ENCODE results near the gene DNAH10.

DNA sequence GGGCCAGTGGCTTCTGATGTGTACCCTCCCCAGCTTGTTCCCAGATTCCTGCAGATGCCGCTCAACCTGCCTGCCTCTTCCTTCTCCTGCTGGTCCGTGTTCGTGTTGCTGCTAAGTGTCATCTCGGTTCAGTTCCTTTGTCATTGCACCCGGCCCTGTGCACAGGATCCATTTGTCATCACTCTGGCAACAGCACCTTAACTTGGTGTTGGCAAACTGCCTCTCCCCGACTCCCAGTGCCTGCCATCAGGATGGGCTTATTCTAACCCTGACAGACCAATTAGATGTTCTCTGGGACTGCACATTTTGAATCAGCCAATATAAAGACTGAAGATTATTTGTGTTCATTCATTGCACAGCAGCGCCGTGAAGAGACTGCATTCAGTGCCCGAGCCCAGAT lies 137.3 kb downstream of the DNAH10 start:
- no peak for TF ChIP-seq EZH2phosphoT487 (IDR thresholded peaks at IDR 0.05; ENCODE audit: borderline replicate concordance)
- TF ChIP-seq, protein P1, sequence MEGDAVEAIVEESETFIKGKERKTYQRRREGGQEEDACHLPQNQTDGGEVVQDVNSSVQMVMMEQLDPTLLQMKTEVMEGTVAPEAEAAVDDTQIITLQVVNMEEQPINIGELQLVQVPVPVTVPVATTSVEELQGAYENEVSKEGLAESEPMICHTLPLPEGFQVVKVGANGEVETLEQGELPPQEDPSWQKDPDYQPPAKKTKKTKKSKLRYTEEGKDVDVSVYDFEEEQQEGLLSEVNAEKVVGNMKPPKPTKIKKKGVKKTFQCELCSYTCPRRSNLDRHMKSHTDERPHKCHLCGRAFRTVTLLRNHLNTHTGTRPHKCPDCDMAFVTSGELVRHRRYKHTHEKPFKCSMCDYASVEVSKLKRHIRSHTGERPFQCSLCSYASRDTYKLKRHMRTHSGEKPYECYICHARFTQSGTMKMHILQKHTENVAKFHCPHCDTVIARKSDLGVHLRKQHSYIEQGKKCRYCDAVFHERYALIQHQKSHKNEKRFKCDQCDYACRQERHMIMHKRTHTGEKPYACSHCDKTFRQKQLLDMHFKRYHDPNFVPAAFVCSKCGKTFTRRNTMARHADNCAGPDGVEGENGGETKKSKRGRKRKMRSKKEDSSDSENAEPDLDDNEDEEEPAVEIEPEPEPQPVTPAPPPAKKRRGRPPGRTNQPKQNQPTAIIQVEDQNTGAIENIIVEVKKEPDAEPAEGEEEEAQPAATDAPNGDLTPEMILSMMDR (conservative IDR thresholded peaks at IDR 0.05; ENCODE audit: low read length), result no peak

Data from Loucy (cell line).